TTC549 (cell line): Measurements from ENCODE around the gene ZNF423.
"Not testable (repeated sequence)": the region's sequence is repeated elsewhere in the genome, so short reads cannot be mapped to it uniquely, and the experiment has no call there.

Experiments
- FAIRE-seq: peaks from 2 replicates; lab custom pipeline; 2012; peaks lifted over from hg19 to GRCh38; lab: Jason Lieb, UNC

ZNF423 gene

GRCh38 chr16:49696414-49697101 lies 159.4 kb downstream of the ZNF423 start:
- no peak for FAIRE-seq

GRCh38 chr16:49695782-49696413 lies 160.0 kb downstream of the ZNF423 start:
- FAIRE-seq = no peak

GRCh38 chr16:49693445-49693844 lies 162.5 kb downstream of the ZNF423 start:
- no peak for FAIRE-seq

- FAIRE-seq = no peak
These were observed 165.1 kb downstream of the ZNF423 start for GRCh38 chr16:49690778-49691177.

GRCh38 chr16:49688036-49688697 lies 167.7 kb downstream of the ZNF423 start:
- FAIRE-seq = no peak

GRCh38 chr16:49687476-49688002 lies 168.4 kb downstream of the ZNF423 start:
- FAIRE-seq = no peak

- no peak for FAIRE-seq
These were observed 171.2 kb downstream of the ZNF423 start for GRCh38 chr16:49684696-49685095.

GRCh38 chr16:49682577-49683165 lies 173.2 kb downstream of the ZNF423 start:
- no peak for FAIRE-seq

- no peak for FAIRE-seq
These were observed 174.6 kb downstream of the ZNF423 start for GRCh38 chr16:49681217-49681883.

GRCh38 chr16:49679095-49679494 lies 176.8 kb downstream of the ZNF423 start:
- no peak for FAIRE-seq

GRCh38 chr16:49677661-49678060 lies 178.3 kb downstream of the ZNF423 start:
- not testable (repeated sequence) for FAIRE-seq

- no peak for FAIRE-seq
These were observed 180.5 kb downstream of the ZNF423 start for GRCh38 chr16:49675413-49675812.

GRCh38 chr16:49674990-49675389 lies 180.9 kb downstream of the ZNF423 start:
- no peak for FAIRE-seq

- no peak for FAIRE-seq
These were observed 181.5 kb downstream of the ZNF423 start for GRCh38 chr16:49674351-49674851.

GRCh38 chr16:49673442-49673841 lies 182.5 kb downstream of the ZNF423 start:
- FAIRE-seq = no peak

GRCh38 chr16:49672753-49673152 lies 183.2 kb downstream of the ZNF423 start:
- FAIRE-seq = no peak

- no peak for FAIRE-seq
These were observed 184.6 kb downstream of the ZNF423 start for GRCh38 chr16:49671333-49671732.

GRCh38 chr16:49670627-49671026 lies 185.3 kb downstream of the ZNF423 start:
- FAIRE-seq = no peak

- FAIRE-seq = no peak
These were observed 190.3 kb downstream of the ZNF423 start for GRCh38 chr16:49665482-49666230.

- FAIRE-seq = no peak
These were observed 191.4 kb downstream of the ZNF423 start for GRCh38 chr16:49664221-49665215.
